Measurements from ENCODE around the gene MDGA2. TPM values are rescaled to one million over a fixed set of nuclear protein-coding genes. Genes with fewer than 3 reads are reported as not detected.
"Not testable (repeated sequence)": the region's sequence is repeated elsewhere in the genome, so short reads cannot be mapped to it uniquely, and the experiment has no call there.

MDGA2 gene
- total RNA-seq, 2 experiments from 2014 or later: not detected

- H3K27ac Mint-ChIP-seq: no peak overlapping the region
- no peak overlapping the region for H3K4me3 Mint-ChIP-seq
- H3K4me1 Mint-ChIP-seq: no peaks in the 10 kb centered on the region
- no peaks in the 10 kb centered on the region for H3K9me3 Mint-ChIP-seq
- POLR2A ChIA-PET: no interaction called here
- no peak for DNase-seq
- H3K36me3 Mint-ChIP-seq (ENCODE audit: low read depth): no peaks in the 10 kb centered on the region
- no peaks in the 10 kb centered on the region for H3K27me3 Mint-ChIP-seq
- CTCF ChIA-PET: no interaction called here
Measured at GRCh38 chr14:47662466-47662865, 12.9 kb downstream of the MDGA2 start.

- Mint-ChIP-seq H3K27me3 (no peaks in the 10 kb centered on the region), H3K9me3 (no peaks in the 10 kb centered on the region), H3K27ac (no peak overlapping the region), H3K4me3 (no peak overlapping the region), H3K36me3 (ENCODE audit: low read depth) (no peaks in the 10 kb centered on the region), H3K4me1 (no peaks in the 10 kb centered on the region)
- POLR2A ChIA-PET: no interaction called here
- CTCF ChIA-PET: no interaction called here
- DNase-seq: no peak
Measured at GRCh38 chr14:47660158-47660557, 15.2 kb downstream of the MDGA2 start.

GRCh38 chr14:47658041-47658440, 17.4 kb downstream of the MDGA2 start:
- Mint-ChIP-seq H3K9me3 (no peaks in the 10 kb centered on the region), H3K4me1 (no peaks in the 10 kb centered on the region), H3K27me3 (no peaks in the 10 kb centered on the region), H3K4me3 (no peak overlapping the region), H3K27ac (no peak overlapping the region), H3K36me3 (ENCODE audit: low read depth) (no peaks in the 10 kb centered on the region)
- ChIA-PET CTCF (no interaction called here), POLR2A (no interaction called here)
- DNase-seq: no peak

GRCh38 chr14:47657143-47657542, 18.3 kb downstream of the MDGA2 start:
- no peak for DNase-seq
- POLR2A ChIA-PET: no interaction called here

GRCh38 chr14:47651337-47651736, 24.1 kb downstream of the MDGA2 start:
- ChIA-PET POLR2A (no interaction called here), CTCF (no interaction called here)
- H3K4me1 Mint-ChIP-seq: no peaks in the 10 kb centered on the region
- H3K4me3 Mint-ChIP-seq: no peak overlapping the region
- H3K27ac Mint-ChIP-seq: no peak overlapping the region
- no peaks in the 10 kb centered on the region for H3K36me3 Mint-ChIP-seq (ENCODE audit: low read depth)
- H3K27me3 Mint-ChIP-seq: no peaks in the 10 kb centered on the region
- no peak for DNase-seq
- H3K9me3 Mint-ChIP-seq: peaks cover 2% of the 10 kb centered on the region

More at GRCh38 chr14:47657143-47657542, 18.3 kb downstream of the MDGA2 start:
- Mint-ChIP-seq H3K27ac (no peak overlapping the region), H3K9me3 (no peaks in the 10 kb centered on the region), H3K27me3 (no peaks in the 10 kb centered on the region), H3K4me1 (no peaks in the 10 kb centered on the region), H3K36me3 (ENCODE audit: low read depth) (no peaks in the 10 kb centered on the region), H3K4me3 (no peak overlapping the region)
- CTCF ChIA-PET: no interaction called here

- CTCF ChIA-PET: no interaction called here
- POLR2A ChIA-PET: no interaction called here
- no peaks in the 10 kb centered on the region for H3K36me3 Mint-ChIP-seq (ENCODE audit: low read depth)
- no peaks in the 10 kb centered on the region for H3K4me1 Mint-ChIP-seq
- no peak overlapping the region for H3K4me3 Mint-ChIP-seq
- H3K27ac Mint-ChIP-seq: no peak overlapping the region
- no peaks in the 10 kb centered on the region for H3K27me3 Mint-ChIP-seq
- DNase-seq: no peak
- H3K9me3 Mint-ChIP-seq: peaks cover 9% of the 10 kb centered on the region
Measured at GRCh38 chr14:47637753-47638152, 37.7 kb downstream of the MDGA2 start.

- no peaks in the 10 kb centered on the region for H3K36me3 Mint-ChIP-seq (ENCODE audit: low read depth)
- POLR2A ChIA-PET: no interaction called here
- no peak overlapping the region for H3K4me3 Mint-ChIP-seq
- peaks cover 10% of the 10 kb centered on the region for H3K9me3 Mint-ChIP-seq
- no peaks in the 10 kb centered on the region for H3K4me1 Mint-ChIP-seq
- CTCF ChIA-PET: no interaction called here
- DNase-seq: no peak
- H3K27ac Mint-ChIP-seq: no peak overlapping the region
- no peaks in the 10 kb centered on the region for H3K27me3 Mint-ChIP-seq
Measured at GRCh38 chr14:47626151-47627035, 49.0 kb downstream of the MDGA2 start.

GRCh38 chr14:47624126-47624525, 51.3 kb downstream of the MDGA2 start:
- H3K27ac Mint-ChIP-seq; H3K4me1 Mint-ChIP-seq; CTCF ChIA-PET; H3K9me3 Mint-ChIP-seq; DNase-seq; H3K4me3 Mint-ChIP-seq; H3K27me3 Mint-ChIP-seq; POLR2A ChIA-PET; H3K36me3 Mint-ChIP-seq (ENCODE audit: low read depth): not testable (repeated sequence)

GRCh38 chr14:47619392-47619791, 56.0 kb downstream of the MDGA2 start:
- no peaks in the 10 kb centered on the region for H3K4me1 Mint-ChIP-seq
- ChIA-PET CTCF (no interaction called here), POLR2A (no interaction called here)
- no peaks in the 10 kb centered on the region for H3K9me3 Mint-ChIP-seq
- H3K27me3 Mint-ChIP-seq: no peaks in the 10 kb centered on the region
- no peak overlapping the region for H3K27ac Mint-ChIP-seq
- H3K36me3 Mint-ChIP-seq (ENCODE audit: low read depth): no peaks in the 10 kb centered on the region
- H3K4me3 Mint-ChIP-seq: no peak overlapping the region
- DNase-seq: no peak

- H3K27me3 Mint-ChIP-seq: no peaks in the 10 kb centered on the region
- POLR2A ChIA-PET: no interaction called here
Measured at GRCh38 chr14:47606566-47606965, 68.8 kb downstream of the MDGA2 start.

GRCh38 chr14:47596860-47597259, 78.5 kb downstream of the MDGA2 start:
- ChIA-PET POLR2A (no interaction called here), CTCF (no interaction called here)
- DNase-seq: no peak
- Mint-ChIP-seq H3K27ac (no peak overlapping the region), H3K9me3 (no peaks in the 10 kb centered on the region), H3K4me3 (no peak overlapping the region), H3K36me3 (ENCODE audit: low read depth) (no peaks in the 10 kb centered on the region), H3K4me1 (no peaks in the 10 kb centered on the region), H3K27me3 (no peaks in the 10 kb centered on the region)

More at GRCh38 chr14:47606566-47606965, 68.8 kb downstream of the MDGA2 start:
- Mint-ChIP-seq H3K36me3 (ENCODE audit: low read depth) (no peaks in the 10 kb centered on the region), H3K9me3 (peaks cover 8% of the 10 kb centered on the region), H3K27ac (no peak overlapping the region), H3K4me3 (no peak overlapping the region), H3K4me1 (no peaks in the 10 kb centered on the region)
- no peak for DNase-seq
- CTCF ChIA-PET: no interaction called here

- POLR2A ChIA-PET: no interaction called here
- no peak overlapping the region for H3K27ac Mint-ChIP-seq
- H3K27me3 Mint-ChIP-seq: no peaks in the 10 kb centered on the region
- no peaks in the 10 kb centered on the region for H3K4me1 Mint-ChIP-seq
- no peaks in the 10 kb centered on the region for H3K9me3 Mint-ChIP-seq
- H3K36me3 Mint-ChIP-seq (ENCODE audit: low read depth): no peaks in the 10 kb centered on the region
- no peak overlapping the region for H3K4me3 Mint-ChIP-seq
- CTCF ChIA-PET: no interaction called here
- no peak for DNase-seq
Measured at GRCh38 chr14:47596232-47596631, 79.2 kb downstream of the MDGA2 start.

- CTCF ChIA-PET: no interaction called here
- no peaks in the 10 kb centered on the region for H3K4me1 Mint-ChIP-seq
- no peaks in the 10 kb centered on the region for H3K27me3 Mint-ChIP-seq
- H3K27ac Mint-ChIP-seq: no peak overlapping the region
- H3K36me3 Mint-ChIP-seq (ENCODE audit: low read depth): no peaks in the 10 kb centered on the region
- POLR2A ChIA-PET: no interaction called here
- no peak overlapping the region for H3K4me3 Mint-ChIP-seq
- no peaks in the 10 kb centered on the region for H3K9me3 Mint-ChIP-seq
- DNase-seq: no peak
Measured at GRCh38 chr14:47595552-47595951, 79.9 kb downstream of the MDGA2 start.

- no peaks in the 10 kb centered on the region for H3K36me3 Mint-ChIP-seq (ENCODE audit: low read depth)
- no peak for DNase-seq
- CTCF ChIA-PET: no interaction called here
- H3K4me3 Mint-ChIP-seq: no peak overlapping the region
- no peaks in the 10 kb centered on the region for H3K4me1 Mint-ChIP-seq
- no peaks in the 10 kb centered on the region for H3K27me3 Mint-ChIP-seq
- no peaks in the 10 kb centered on the region for H3K9me3 Mint-ChIP-seq
- no peak overlapping the region for H3K27ac Mint-ChIP-seq
- POLR2A ChIA-PET: no interaction called here
Measured at GRCh38 chr14:47590767-47591495, 84.5 kb downstream of the MDGA2 start.
